Endothelial cell of umbilical vein (primary cell): ENCODE results near the gene ALDOC.

Experiments used
- CTCF ChIP-seq, 2 donors: IDR thresholded peaks; 1 replicate in 1 of 2; 2 replicates in 1 of 2; pipeline ENCODE4 v1.5.1; 2011; ENCODE audit warnings: low read length in 2 of 2, mild to moderate bottlenecking in 2 of 2, moderate library complexity in 2 of 2, control low read depth in 1 of 2, inconsistent platforms in 1 of 2, low read depth in 1 of 2; ENCODE audit not compliant: insufficient read depth in 1 of 2; ENCODE audit errors: extremely low read depth in 1 of 2
- EZH2 ChIP-seq: IDR thresholded peaks from 2 replicates; pipeline ENCODE4 v1.6.1; 2012; ENCODE audit warnings: borderline replicate concordance, low read depth, mild to moderate bottlenecking, moderate library complexity, low read length, inconsistent platforms; ENCODE audit not compliant: severe bottlenecking
- POLR2A ChIP-seq: IDR thresholded peaks from 2 replicates; pipeline ENCODE4 v1.6.1; 2012; ENCODE audit warnings: low read depth, mild to moderate bottlenecking, control low read depth, low read length

- no peak for TF ChIP-seq CTCF (IDR thresholded peaks at IDR 0.05; ENCODE audit: extremely low read depth in 1 of 2, insufficient read depth in 1 of 2, low read depth in 1 of 2, low read length in 2 of 2)
- TF ChIP-seq EZH2, result no peak
- no peak for TF ChIP-seq POLR2A
Observed at GRCh38 chr17:28526381-28526780, 50.3 kb downstream of the ALDOC start.
